K562 (cell line): ENCODE data around the gene HIPK2. TPM values are rescaled to one million over a fixed set of nuclear protein-coding genes. Genes with fewer than 3 reads are reported as not detected.

Source experiments
- DMBX1 ChIP-seq: fragments of 250-450 bp; sonication (Bioruptor Pico); IDR thresholded peaks from 2 replicates; pipeline ENCODE4 v1.8.0; 2022; ENCODE audit warnings: inconsistent platforms, mild to moderate bottlenecking, moderate library complexity, borderline replicate concordance
- FOXA3 ChIP-seq, 2 experiments: fragments of 450-650 bp in 1 of 2; sonication (generic) in 1 of 2; formaldehyde crosslinking; IDR thresholded peaks in 1 of 2; conservative IDR thresholded peaks in 1 of 2; 2 replicates each; pipeline versions ENCODE4 v1.4.0 to v1.8.0; 2020 to 2022; ENCODE audit warnings: mild to moderate bottlenecking in 2 of 2, missing genetic modification reagents in 1 of 2
- HLTF ChIP-seq: fragments of 450-650 bp; IDR thresholded peaks from 2 replicates; pipeline ENCODE4 v1.6.1; 2016
- NFIX ChIP-seq: fragments of 250-450 bp; sonication (Bioruptor Pico); IDR thresholded peaks from 2 replicates; pipeline ENCODE4 v1.4.0; 2020; ENCODE audit warnings: low read depth, mild to moderate bottlenecking, moderate library complexity
- OTX1 ChIP-seq: fragments of 450-650 bp; formaldehyde crosslinking; IDR thresholded peaks from 2 replicates; pipeline ENCODE4 v1.4.0; 2022; ENCODE audit warnings: mild to moderate bottlenecking
- RHOXF2B ChIP-seq: fragments of 250-450 bp; sonication (Bioruptor Pico); conservative IDR thresholded peaks from 2 replicates; pipeline ENCODE4 v1.5.1; 2021
- SUPT5H ChIP-seq: fragments of 450-650 bp; IDR thresholded peaks from 2 replicates; pipeline ENCODE4 v1.6.1; 2016
- TOE1 ChIP-seq, 2 experiments: fragments of 450-650 bp in 1 of 2; sonication (generic) in 1 of 2; formaldehyde crosslinking in 1 of 2; IDR thresholded peaks; 2 replicates each; pipeline versions ENCODE4 v1.7.1 to v1.8.0; 2016 to 2022; ENCODE audit warnings: borderline replicate concordance in 2 of 2, mild to moderate bottlenecking in 2 of 2, antibody characterized with exemption in 1 of 2, inconsistent platforms in 1 of 2, low read depth in 1 of 2, missing genetic modification reagents in 1 of 2, moderate library complexity in 1 of 2
- ZNF785 ChIP-seq: fragments of 250-450 bp; sonication (Bioruptor Pico); IDR thresholded peaks from 2 replicates; pipeline ENCODE4 v1.4.0; 2020; ENCODE audit warnings: mild to moderate bottlenecking
- polyA plus RNA-seq, 8 experiments: library from polyadenylated mRNA; depleted of rRNA in 4 of 8; stranded (reverse) in 5 of 8; unstranded in 3 of 8; fragments of >200 nt; fragmentation: Nextera tagmentation in 2 of 8; fragmentation: Illumina TruSeq in 1 of 8; extraction: Ambion mirVana in 2 of 8; extraction: Trizol in 1 of 8; gene quantifications; 2 replicates each; pipeline versions ENCODE4 v1.2.1 to v1.2.3, GENCODE V29; 2011 to 2014; ENCODE audit warnings: inconsistent platforms in 1 of 8, missing spikeins in 1 of 8
- total RNA-seq, 7 experiments: library from RNA; depleted of rRNA in 6 of 7; stranded (reverse); fragments of >200 nt in 6 of 7; fragmentation: Illumina TruSeq in 2 of 7; extraction: Trizol in 2 of 7; gene quantifications; 2 replicates each; pipeline versions ENCODE4 v1.2.1 to v1.2.3, GENCODE V29; 2011 to 2021; ENCODE audit warnings: low replicate concordance in 1 of 7
- TF ChIP-seq, protein P1 (sequence below): fragments of 450-650 bp; formaldehyde crosslinking; IDR thresholded peaks from 2 replicates; pipeline ENCODE4 v1.4.0; 2022; ENCODE audit warnings: missing genetic modification characterization
- TF ChIP-seq, protein P2 (sequence below), 2 experiments: fragments of 200-800 bp in 1 of 2; sonication (Bioruptor generic) in 1 of 2; sonication (generic) in 1 of 2; formaldehyde crosslinking in 1 of 2; IDR thresholded peaks in 1 of 2; conservative IDR thresholded peaks in 1 of 2; 2 replicates each; pipeline versions ENCODE4 v1.5.0 to v1.6.1; 2016 to 2020; ENCODE audit warnings: missing compliant biosample characterization in 1 of 2, missing genetic modification characterization in 1 of 2, missing genetic modification reagents in 1 of 2
- TF ChIP-seq, protein P3 (sequence below): sonication (generic); formaldehyde crosslinking; IDR thresholded peaks from 2 replicates; pipeline ENCODE4 v1.8.0; 2022; ENCODE audit warnings: mild to moderate bottlenecking, missing genetic modification reagents

Gene HIPK2
- total and polyA plus RNA-seq, 9 of the 15 experiments (the other 6 are each of a cell fraction or from before 2014, with no cell fraction given): 0.69 to 19.8 (median 5.1) TPM

DNA sequence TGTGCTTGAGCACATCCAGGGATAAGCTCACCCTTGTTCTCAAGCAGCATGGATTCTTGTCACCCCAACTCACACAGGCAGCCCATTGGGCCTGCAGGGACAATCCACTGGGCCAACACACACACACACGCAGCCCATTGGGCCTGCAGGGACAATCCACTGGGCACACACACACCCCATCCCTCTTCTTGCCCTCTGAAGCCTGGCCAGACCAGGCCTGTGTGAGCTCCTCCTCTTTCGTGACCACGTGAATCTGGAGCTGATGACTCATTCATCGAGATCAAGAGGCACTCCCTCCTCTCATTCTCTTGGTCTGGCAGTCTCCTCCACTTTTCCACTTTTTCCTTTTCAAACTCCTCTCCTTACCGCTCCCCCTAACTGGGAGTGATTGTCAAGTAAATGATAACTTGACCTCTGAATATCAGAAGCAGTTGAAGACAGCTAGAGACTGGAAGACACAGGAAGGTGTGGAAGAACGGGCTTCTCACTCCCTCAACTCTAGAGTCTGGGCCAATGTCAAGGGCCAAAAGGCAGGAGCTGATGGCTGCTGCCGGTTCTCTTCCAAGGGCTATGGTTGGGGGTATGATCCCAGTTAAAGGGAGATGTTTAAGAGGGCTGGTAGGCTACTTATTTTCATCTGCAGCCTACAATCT lies 89.7 kb downstream of the HIPK2 start (continued):
- TF ChIP-seq FOXA3 (CRISPR knock-in tag; conservative IDR thresholded peaks at IDR 0.05 in 1 of 2, IDR thresholded peaks at IDR 0.05 in 1 of 2) (0 out of 4 replicates have a peak, but pooled peaks of 1 of the 2 experiments have one; percentile 16), DMBX1 (CRISPR knock-in tag) (peak; percentile 66), OTX1 (CRISPR knock-in tag) (peak; percentile 6; the same call in 1 of the 2 replicates), NFIX (CRISPR knock-in tag) (no peak), RHOXF2B (0 out of 2 replicates have a peak, but pooled peaks have one; percentile 30), ZNF785 (CRISPR knock-in tag) (no peak), SUPT5H (peak; percentile 51), TOE1 (IDR thresholded peaks at IDR 0.05; ENCODE audit: borderline replicate concordance) (peak; percentile 59; the same call in 1 of the 2 replicates), TOE1 (CRISPR knock-in tag; IDR thresholded peaks at IDR 0.05; ENCODE audit: borderline replicate concordance, low read depth) (no peak), HLTF (peak; percentile 57; the same call in 1 of the 2 replicates)
- TF ChIP-seq, protein P1, sequence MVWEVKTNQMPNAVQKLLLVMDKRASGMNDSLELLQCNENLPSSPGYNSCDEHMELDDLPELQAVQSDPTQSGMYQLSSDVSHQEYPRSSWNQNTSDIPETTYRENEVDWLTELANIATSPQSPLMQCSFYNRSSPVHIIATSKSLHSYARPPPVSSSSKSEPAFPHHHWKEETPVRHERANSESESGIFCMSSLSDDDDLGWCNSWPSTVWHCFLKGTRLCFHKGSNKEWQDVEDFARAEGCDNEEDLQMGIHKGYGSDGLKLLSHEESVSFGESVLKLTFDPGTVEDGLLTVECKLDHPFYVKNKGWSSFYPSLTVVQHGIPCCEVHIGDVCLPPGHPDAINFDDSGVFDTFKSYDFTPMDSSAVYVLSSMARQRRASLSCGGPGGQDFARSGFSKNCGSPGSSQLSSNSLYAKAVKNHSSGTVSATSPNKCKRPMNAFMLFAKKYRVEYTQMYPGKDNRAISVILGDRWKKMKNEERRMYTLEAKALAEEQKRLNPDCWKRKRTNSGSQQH (CRISPR knock-in tag): peak; percentile 50; the same call in 1 of the 2 replicates
- TF ChIP-seq, protein P2, sequence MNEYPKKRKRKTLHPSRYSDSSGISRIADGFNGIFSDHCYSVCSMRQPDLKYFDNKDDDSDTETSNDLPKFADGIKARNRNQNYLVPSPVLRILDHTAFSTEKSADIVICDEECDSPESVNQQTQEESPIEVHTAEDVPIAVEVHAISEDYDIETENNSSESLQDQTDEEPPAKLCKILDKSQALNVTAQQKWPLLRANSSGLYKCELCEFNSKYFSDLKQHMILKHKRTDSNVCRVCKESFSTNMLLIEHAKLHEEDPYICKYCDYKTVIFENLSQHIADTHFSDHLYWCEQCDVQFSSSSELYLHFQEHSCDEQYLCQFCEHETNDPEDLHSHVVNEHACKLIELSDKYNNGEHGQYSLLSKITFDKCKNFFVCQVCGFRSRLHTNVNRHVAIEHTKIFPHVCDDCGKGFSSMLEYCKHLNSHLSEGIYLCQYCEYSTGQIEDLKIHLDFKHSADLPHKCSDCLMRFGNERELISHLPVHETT (CRISPR knock-in tag; conservative IDR thresholded peaks at IDR 0.05 in 1 of 2, IDR thresholded peaks at IDR 0.05 in 1 of 2): no peak; a peak in 1 of 4 replicates
- TF ChIP-seq, protein P3, sequence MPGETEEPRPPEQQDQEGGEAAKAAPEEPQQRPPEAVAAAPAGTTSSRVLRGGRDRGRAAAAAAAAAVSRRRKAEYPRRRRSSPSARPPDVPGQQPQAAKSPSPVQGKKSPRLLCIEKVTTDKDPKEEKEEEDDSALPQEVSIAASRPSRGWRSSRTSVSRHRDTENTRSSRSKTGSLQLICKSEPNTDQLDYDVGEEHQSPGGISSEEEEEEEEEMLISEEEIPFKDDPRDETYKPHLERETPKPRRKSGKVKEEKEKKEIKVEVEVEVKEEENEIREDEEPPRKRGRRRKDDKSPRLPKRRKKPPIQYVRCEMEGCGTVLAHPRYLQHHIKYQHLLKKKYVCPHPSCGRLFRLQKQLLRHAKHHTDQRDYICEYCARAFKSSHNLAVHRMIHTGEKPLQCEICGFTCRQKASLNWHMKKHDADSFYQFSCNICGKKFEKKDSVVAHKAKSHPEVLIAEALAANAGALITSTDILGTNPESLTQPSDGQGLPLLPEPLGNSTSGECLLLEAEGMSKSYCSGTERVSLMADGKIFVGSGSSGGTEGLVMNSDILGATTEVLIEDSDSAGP (CRISPR knock-in tag): no peak
